ENCODE measurements around the gene ZNF260.
"Not testable (repeated sequence)": the region's sequence is repeated elsewhere in the genome, so short reads cannot be mapped to it uniquely, and the experiment has no call there.

ZNF260 gene

GRCh38 chr19:36490846-36491245 lies 37.2 kb downstream of the ZNF260 start:
- not testable (repeated sequence) for H4K8ac ChIP-seq (ENCODE audit: low read length); H3K23ac ChIP-seq (ENCODE audit: low read length in 2 of 2); H3K79me1 ChIP-seq (replicated peaks; ENCODE audit: low read length, poor library complexity, severe bottlenecking); H2BK12ac ChIP-seq (ENCODE audit: low read length in 2 of 2); H3K27me3 ChIP-seq (ENCODE audit: control insufficient read depth in 1 of 2, insufficient read depth in 1 of 2, low read length in 2 of 2); H3K4me1 ChIP-seq (ENCODE audit: control insufficient read depth, insufficient read depth, low read depth, low read length); H2AK5ac ChIP-seq (ENCODE audit: low read length, severe bottlenecking); DNase-seq; H2BK5ac ChIP-seq (ENCODE audit: low read depth, low read length, poor library complexity, severe bottlenecking); H3K18ac ChIP-seq (ENCODE audit: low read depth in 1 of 2, low read length in 2 of 2); H3K4me2 ChIP-seq (ENCODE audit: low read length, poor library complexity, severe bottlenecking); H3K27ac ChIP-seq (ENCODE audit: low read length, poor library complexity, severe bottlenecking); H4K91ac ChIP-seq (ENCODE audit: low read length); H3K14ac ChIP-seq (ENCODE audit: low read length in 2 of 2); H2AFZ ChIP-seq (ENCODE audit: low read depth, low read length); H3K9me3 ChIP-seq (ENCODE audit: control insufficient read depth, low read length); H2BK15ac ChIP-seq (ENCODE audit: low read depth, poor library complexity, severe bottlenecking); H2BK120ac ChIP-seq (ENCODE audit: low read depth, low read length); H3K4ac ChIP-seq (ENCODE audit: low read depth in 1 of 2, low read length in 2 of 2); H3K4me3 ChIP-seq (ENCODE audit: insufficient read depth in 1 of 2, low read depth in 1 of 2, low read length in 2 of 2); H3K9ac ChIP-seq (ENCODE audit: low read length); H3K36me3 ChIP-seq (ENCODE audit: control insufficient read depth in 1 of 2, insufficient read depth in 2 of 2, low read depth in 1 of 2, low read length in 2 of 2)
- 93% methylated on average over 14 of the region's 29 CpGs for WGBS

- peak overlapping the region; percentile 82 to 99 for H3K4me3 ChIP-seq (ENCODE audit: insufficient read depth in 1 of 2, low read depth in 1 of 2, low read length in 2 of 2)
- H3K36me3 ChIP-seq (ENCODE audit: control insufficient read depth in 1 of 2, insufficient read depth in 2 of 2, low read depth in 1 of 2, low read length in 2 of 2) = peaks cover 1 to 9% of the 10 kb centered on the region in 2 experiments
- H3K9ac ChIP-seq (ENCODE audit: low read length) = peak overlapping the region; percentile 98
- no peak overlapping the region for H3K4ac ChIP-seq (ENCODE audit: low read depth in 1 of 2, low read length in 2 of 2)
- no peaks in the 10 kb centered on the region for H3K27me3 ChIP-seq (ENCODE audit: control insufficient read depth in 1 of 2, insufficient read depth in 1 of 2, low read length in 2 of 2)
- peaks cover 3% of the 10 kb centered on the region for H3K4me1 ChIP-seq (ENCODE audit: control insufficient read depth, insufficient read depth, low read depth, low read length)
- 22% methylated on average over 15 of the region's 15 CpGs for WGBS
- peak overlapping the region; percentile 81 for H4K8ac ChIP-seq (ENCODE audit: low read length)
- peak overlapping the region; percentile 87 to 89 for H3K18ac ChIP-seq (ENCODE audit: low read depth in 1 of 2, low read length in 2 of 2)
- no peak overlapping the region for H2BK12ac ChIP-seq (ENCODE audit: low read length in 2 of 2)
- peaks cover 12% of the 10 kb centered on the region for H3K79me1 ChIP-seq (replicated peaks; ENCODE audit: low read length, poor library complexity, severe bottlenecking)
- H3K23ac ChIP-seq (ENCODE audit: low read length in 2 of 2) = no peak overlapping the region
- H3K14ac ChIP-seq (ENCODE audit: low read length in 2 of 2) = no peak overlapping the region
- H2BK15ac ChIP-seq (ENCODE audit: low read depth, poor library complexity, severe bottlenecking) = no peak overlapping the region
- H3K9me3 ChIP-seq (ENCODE audit: control insufficient read depth, low read length) = peaks cover 3% of the 10 kb centered on the region
- no peak overlapping the region for H4K91ac ChIP-seq (ENCODE audit: low read length)
- H2AK5ac ChIP-seq (ENCODE audit: low read length, severe bottlenecking) = no peak overlapping the region
- H3K4me2 ChIP-seq (ENCODE audit: low read length, poor library complexity, severe bottlenecking) = peak overlapping the region; percentile 90
- H2BK120ac ChIP-seq (ENCODE audit: low read depth, low read length) = no peak overlapping the region
- H2AFZ ChIP-seq (ENCODE audit: low read depth, low read length) = peak overlapping the region; percentile 55
- peak overlapping the region; percentile 96 for H3K27ac ChIP-seq (ENCODE audit: low read length, poor library complexity, severe bottlenecking)
- no peak overlapping the region for H2BK5ac ChIP-seq (ENCODE audit: low read depth, low read length, poor library complexity, severe bottlenecking)
- DNase-seq = no peak
These were observed 38.1 kb downstream of the ZNF260 start for GRCh38 chr19:36489920-36490415.

GRCh38 chr19:36489118-36489919 lies 38.8 kb downstream of the ZNF260 start, which contains the start of gene ZNF566:
ZNF566 (minus strand) TSS chr19:36489561; CDS start chr19:36476557, 13,004 bp downstream.
- Histone ChIP-seq H3K23ac (ENCODE audit: low read length in 2 of 2) (peak within 1 kb of the TSS in 1 of 2 experiments; percentile 48), H3K79me1 (replicated peaks; ENCODE audit: low read length, poor library complexity, severe bottlenecking) (peaks cover 13% of the 10 kb centered on the region), H3K27ac (ENCODE audit: low read length, poor library complexity, severe bottlenecking) (peak within 1 kb of the TSS; percentile 96), H2AFZ (ENCODE audit: low read depth, low read length) (peak within 1 kb of the TSS; percentile 96), H3K18ac (ENCODE audit: low read depth in 1 of 2, low read length in 2 of 2) (peak within 1 kb of the TSS; percentile 87 to 89), H4K8ac (ENCODE audit: low read length) (peak within 1 kb of the TSS; percentile 92), H3K4me2 (ENCODE audit: low read length, poor library complexity, severe bottlenecking) (peak within 1 kb of the TSS; percentile 90), H3K14ac (ENCODE audit: low read length in 2 of 2) (peak within 1 kb of the TSS in 1 of 2 experiments; percentile 97), H3K4me1 (ENCODE audit: control insufficient read depth, insufficient read depth, low read depth, low read length) (peaks cover 3% of the 10 kb centered on the region), H2BK5ac (ENCODE audit: low read depth, low read length, poor library complexity, severe bottlenecking) (peak within 1 kb of the TSS; percentile 94), H2AK5ac (ENCODE audit: low read length, severe bottlenecking) (no peak within 1 kb of the TSS), H2BK15ac (ENCODE audit: low read depth, poor library complexity, severe bottlenecking) (peak within 1 kb of the TSS; percentile 98), H2BK120ac (ENCODE audit: low read depth, low read length) (peak within 1 kb of the TSS; percentile 76), H2BK12ac (ENCODE audit: low read length in 2 of 2) (peak within 1 kb of the TSS in 1 of 2 experiments; percentile 55), H4K91ac (ENCODE audit: low read length) (peak within 1 kb of the TSS; percentile 90), H3K9me3 (ENCODE audit: control insufficient read depth, low read length) (peaks cover 4% of the 10 kb centered on the region), H3K4ac (ENCODE audit: low read depth in 1 of 2, low read length in 2 of 2) (peak within 1 kb of the TSS; percentile 70 to 95), H3K27me3 (ENCODE audit: control insufficient read depth in 1 of 2, insufficient read depth in 1 of 2, low read length in 2 of 2) (no peaks in the 10 kb centered on the region), H3K36me3 (ENCODE audit: control insufficient read depth in 1 of 2, insufficient read depth in 2 of 2, low read depth in 1 of 2, low read length in 2 of 2) (peaks cover 2 to 10% of the 10 kb centered on the region in 2 experiments), H3K4me3 (ENCODE audit: insufficient read depth in 1 of 2, low read depth in 1 of 2, low read length in 2 of 2) (peak within 1 kb of the TSS; percentile 82 to 99), H3K9ac (ENCODE audit: low read length) (peak within 1 kb of the TSS; percentile 98)
- DNase-seq = peak; percentile 98
- WGBS = under 1% methylated on average over 53 of the region's 53 CpGs

DNA sequence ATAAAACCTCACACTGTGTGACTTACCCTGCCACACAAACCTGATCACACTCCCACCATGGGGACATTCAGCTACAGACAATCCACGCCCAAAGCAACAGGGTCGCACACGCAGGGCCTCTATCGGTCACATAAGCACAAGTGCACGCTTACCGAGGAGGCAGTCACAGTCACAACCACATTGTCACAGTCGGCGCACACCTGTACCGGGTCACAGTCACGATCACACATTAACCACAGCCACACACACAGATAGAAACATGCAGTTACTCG lies 39.3 kb downstream of the ZNF260 start:
- Histone ChIP-seq H2AK5ac (ENCODE audit: low read length, severe bottlenecking) (no peak overlapping the region), H3K79me1 (replicated peaks; ENCODE audit: low read length, poor library complexity, severe bottlenecking) (peaks cover 15% of the 10 kb centered on the region), H3K27me3 (ENCODE audit: control insufficient read depth in 1 of 2, insufficient read depth in 1 of 2, low read length in 2 of 2) (no peaks in the 10 kb centered on the region), H3K4ac (ENCODE audit: low read depth in 1 of 2, low read length in 2 of 2) (peak overlapping the region; percentile 47 to 70), H2BK15ac (ENCODE audit: low read depth, poor library complexity, severe bottlenecking) (no peak overlapping the region), H3K4me3 (ENCODE audit: insufficient read depth in 1 of 2, low read depth in 1 of 2, low read length in 2 of 2) (peak overlapping the region; percentile 82 to 99), H3K36me3 (ENCODE audit: control insufficient read depth in 1 of 2, insufficient read depth in 2 of 2, low read depth in 1 of 2, low read length in 2 of 2) (peaks cover 2 to 10% of the 10 kb centered on the region in 2 experiments), H3K18ac (ENCODE audit: low read depth in 1 of 2, low read length in 2 of 2) (peak overlapping the region; percentile 16 to 82), H3K9me3 (ENCODE audit: control insufficient read depth, low read length) (peaks cover 4% of the 10 kb centered on the region), H4K91ac (ENCODE audit: low read length) (peak overlapping the region; percentile 86), H3K4me2 (ENCODE audit: low read length, poor library complexity, severe bottlenecking) (peak overlapping the region; percentile 89), H2BK5ac (ENCODE audit: low read depth, low read length, poor library complexity, severe bottlenecking) (no peak overlapping the region), H4K8ac (ENCODE audit: low read length) (peak overlapping the region; percentile 78), H2AFZ (ENCODE audit: low read depth, low read length) (peak overlapping the region; percentile 96), H3K4me1 (ENCODE audit: control insufficient read depth, insufficient read depth, low read depth, low read length) (peaks cover 3% of the 10 kb centered on the region), H3K9ac (ENCODE audit: low read length) (peak overlapping the region; percentile 98), H3K27ac (ENCODE audit: low read length, poor library complexity, severe bottlenecking) (no peak overlapping the region), H3K14ac (ENCODE audit: low read length in 2 of 2) (peak overlapping the region in 1 of 2 experiments; percentile 97), H2BK120ac (ENCODE audit: low read depth, low read length) (no peak overlapping the region), H2BK12ac (ENCODE audit: low read length in 2 of 2) (no peak overlapping the region), H3K23ac (ENCODE audit: low read length in 2 of 2) (no peak overlapping the region)
- 3% methylated on average over 11 of the region's 11 CpGs for WGBS
- DNase-seq = no peak
